Neural cell (in vitro differentiated cells): Measurements from ENCODE around the gene OR4D1.

Experiments
- EP300 ChIP-seq: fragments of 450-650 bp; conservative IDR thresholded peaks from 2 replicates; pipeline ENCODE4 v1.6.1; 2014; ENCODE audit warnings: antibody characterized with exemption, mild to moderate bottlenecking, moderate library complexity; ENCODE audit not compliant: poor library complexity, severe bottlenecking
- EZH2 ChIP-seq: fragments of 200-600, 300-800 bp; shearing (Covaris generic), sonication (generic); IDR thresholded peaks from 2 replicates; pipeline ENCODE4 v1.6.1; 2014; ENCODE audit warnings: antibody characterized with exemption, low read length, borderline replicate concordance, mild to moderate bottlenecking; ENCODE audit not compliant: insufficient read depth, poor library complexity, severe bottlenecking
- RAD21 ChIP-seq: fragments of 450-650 bp; conservative IDR thresholded peaks from 2 replicates; pipeline ENCODE4 v1.6.1; 2014; ENCODE audit warnings: antibody characterized with exemption, mild to moderate bottlenecking, moderate library complexity
- TF ChIP-seq, protein P1 (sequence below): fragments of 450-650 bp; IDR thresholded peaks from 2 replicates; pipeline ENCODE4 v1.5.1; 2014; ENCODE audit warnings: antibody characterized with exemption, mild to moderate bottlenecking, moderate library complexity; ENCODE audit not compliant: poor library complexity, severe bottlenecking

DNA sequence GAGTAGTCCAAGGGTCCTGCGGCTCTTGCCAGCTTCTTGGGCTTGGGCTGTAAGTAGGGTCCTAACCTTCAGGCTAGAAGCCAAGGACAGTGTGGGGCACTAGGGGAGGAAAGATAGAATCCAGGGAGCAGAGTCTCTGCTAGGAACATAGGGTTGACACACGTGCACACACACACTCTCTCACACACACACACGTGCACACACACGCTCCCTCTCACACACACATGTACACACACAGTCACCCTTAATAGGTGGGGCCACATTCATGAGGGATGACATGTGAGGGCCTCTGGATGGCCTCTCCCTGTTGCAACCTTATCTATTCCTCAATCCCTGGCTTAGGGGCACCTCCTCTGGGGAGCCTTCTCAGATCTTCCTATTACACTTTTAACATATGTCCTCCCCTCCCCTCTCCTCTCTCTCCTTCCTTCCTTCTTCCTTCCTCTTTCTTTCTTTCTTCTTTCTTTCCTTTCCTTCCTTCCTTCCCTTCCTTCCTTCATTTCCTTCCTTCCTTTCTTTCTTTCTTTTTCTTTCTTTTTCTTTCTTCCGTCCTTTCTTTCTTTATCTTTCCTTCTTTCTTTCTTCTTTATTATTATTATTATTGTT, 47.4 kb downstream of the OR4D1 start:
- no peak for TF ChIP-seq EP300
- TF ChIP-seq, protein P1, sequence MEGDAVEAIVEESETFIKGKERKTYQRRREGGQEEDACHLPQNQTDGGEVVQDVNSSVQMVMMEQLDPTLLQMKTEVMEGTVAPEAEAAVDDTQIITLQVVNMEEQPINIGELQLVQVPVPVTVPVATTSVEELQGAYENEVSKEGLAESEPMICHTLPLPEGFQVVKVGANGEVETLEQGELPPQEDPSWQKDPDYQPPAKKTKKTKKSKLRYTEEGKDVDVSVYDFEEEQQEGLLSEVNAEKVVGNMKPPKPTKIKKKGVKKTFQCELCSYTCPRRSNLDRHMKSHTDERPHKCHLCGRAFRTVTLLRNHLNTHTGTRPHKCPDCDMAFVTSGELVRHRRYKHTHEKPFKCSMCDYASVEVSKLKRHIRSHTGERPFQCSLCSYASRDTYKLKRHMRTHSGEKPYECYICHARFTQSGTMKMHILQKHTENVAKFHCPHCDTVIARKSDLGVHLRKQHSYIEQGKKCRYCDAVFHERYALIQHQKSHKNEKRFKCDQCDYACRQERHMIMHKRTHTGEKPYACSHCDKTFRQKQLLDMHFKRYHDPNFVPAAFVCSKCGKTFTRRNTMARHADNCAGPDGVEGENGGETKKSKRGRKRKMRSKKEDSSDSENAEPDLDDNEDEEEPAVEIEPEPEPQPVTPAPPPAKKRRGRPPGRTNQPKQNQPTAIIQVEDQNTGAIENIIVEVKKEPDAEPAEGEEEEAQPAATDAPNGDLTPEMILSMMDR, result no peak
- no peak for TF ChIP-seq EZH2
- no peak for TF ChIP-seq RAD21
